HG03575 (cell line): ENCODE data around the gene NOS1AP.

Experiments
- ATAC-seq: cut with Tn5 transposase; IDR thresholded peaks from one replicate; pipeline ENCODE4 v1.9.1; 2021; ENCODE audit not compliant: unreplicated experiment, insufficient number of reproducible peaks, low FRiP score; ENCODE audit errors: extremely low read depth

Gene NOS1AP

GRCh38 chr1:162363823-162364222 is 294.3 kb downstream of the NOS1AP start:
- no peak for ATAC-seq

GRCh38 chr1:162364498-162364897 is 295.0 kb downstream of the NOS1AP start:
- no peak for ATAC-seq

GRCh38 chr1:162365284-162366020 is 296.0 kb downstream of the NOS1AP start:
- no peak for ATAC-seq

GRCh38 chr1:162366149-162366548 is 296.7 kb downstream of the NOS1AP start:
- no peak for ATAC-seq

- ATAC-seq: no peak
These were observed 297.2 kb downstream of the NOS1AP start for GRCh38 chr1:162366671-162367070.

- ATAC-seq: no peak
These were observed 297.6 kb downstream of the NOS1AP start for GRCh38 chr1:162367073-162367472.

- ATAC-seq: no peak
These were observed 298.3 kb downstream of the NOS1AP start for GRCh38 chr1:162367772-162368171.

GRCh38 chr1:162368451-162368850 is 299.0 kb downstream of the NOS1AP start:
- ATAC-seq: no peak

- no peak for ATAC-seq
These were observed 300.1 kb downstream of the NOS1AP start for GRCh38 chr1:162369571-162369970.

GRCh38 chr1:162370161-162370560 is 300.7 kb downstream of the NOS1AP start:
- ATAC-seq: no peak

GRCh38 chr1:162370721-162371120 is 301.2 kb downstream of the NOS1AP start:
- no peak for ATAC-seq

GRCh38 chr1:162371611-162372010 is 302.1 kb downstream of the NOS1AP start:
- ATAC-seq: no peak

- ATAC-seq: no peak
These were observed 302.9 kb downstream of the NOS1AP start for GRCh38 chr1:162372159-162373071.

GRCh38 chr1:162373072-162373427 is 303.6 kb downstream of the NOS1AP start:
- ATAC-seq: no peak

- no peak for ATAC-seq
These were observed 304.2 kb downstream of the NOS1AP start for GRCh38 chr1:162373541-162374260.

GRCh38 chr1:162374406-162374805 is 304.9 kb downstream of the NOS1AP start:
- no peak for ATAC-seq

GRCh38 chr1:162375463-162375862 is 306.0 kb downstream of the NOS1AP start:
- no peak for ATAC-seq

GRCh38 chr1:162376691-162377090 is 307.2 kb downstream of the NOS1AP start, which contains the start of gene SPATA46:
Gene SPATA46, minus strand, starts transcription at chr1:162376854. Its CDS starts 64 bp downstream, at chr1:162376790.
- no peak for ATAC-seq

- no peak for ATAC-seq
These were observed 310.8 kb downstream of the NOS1AP start for GRCh38 chr1:162380061-162380846.
